MM.1S (cell line): ENCODE measurements around the gene NOP14.
"Not testable (repeated sequence)": the region's sequence is repeated elsewhere in the genome, so short reads cannot be mapped to it uniquely, and the experiment has no call there.

Experiments
- DNase-seq: peaks from one replicate; pipeline ENCODE4 v3.0.0-alpha.2; 2015
- H2AFZ ChIP-seq: fragments of 300-600 bp; sonication (generic); 2 replicates; pipeline ENCODE4 v1.6.0; 2016; ENCODE audit warnings: antibody characterized with exemption, low read length
- H3F3A ChIP-seq: fragments of 300-600 bp; sonication (generic); 2 replicates; pipeline ENCODE4 v1.6.1; 2016; ENCODE audit warnings: mild to moderate bottlenecking, antibody characterized with exemption, low read length, moderate library complexity, mixed read lengths; ENCODE audit not compliant: insufficient read depth
- H3K27ac ChIP-seq: fragments of 300-600 bp; sonication (generic); 2 replicates; pipeline ENCODE4 v1.5.1; 2016; ENCODE audit warnings: mild to moderate bottlenecking, low read length
- H3K27me3 ChIP-seq: fragments of 300-600 bp; sonication (generic); replicated peaks from 2 replicates; pipeline ENCODE4 v1.6.0; 2016; ENCODE audit warnings: low read length; ENCODE audit not compliant: insufficient read depth
- H3K36me3 ChIP-seq: fragments of 300-600 bp; sonication (generic); replicated peaks from 2 replicates; pipeline ENCODE4 v1.6.1; 2016; ENCODE audit warnings: mild to moderate bottlenecking, low read length, mixed read lengths; ENCODE audit not compliant: insufficient read depth
- H3K4me1 ChIP-seq: fragments of 300-600 bp; sonication (generic); 2 replicates; pipeline ENCODE4 v1.6.1; 2016; ENCODE audit warnings: low read length, mixed read lengths
- H3K4me2 ChIP-seq: fragments of 300-600 bp; sonication (generic); 2 replicates; pipeline ENCODE4 v1.6.0; 2016; ENCODE audit warnings: low read depth, low read length
- H3K4me3 ChIP-seq: fragments of 300-600 bp; sonication (generic); 2 replicates; pipeline ENCODE4 v1.5.1; 2016; ENCODE audit warnings: low read length, mixed read lengths
- H3K79me2 ChIP-seq: fragments of 300-600 bp; sonication (generic); 2 replicates; pipeline ENCODE4 v1.6.1; 2016; ENCODE audit warnings: mixed run types, low read length, mixed read lengths
- H3K9ac ChIP-seq: fragments of 300-600 bp; sonication (generic); 2 replicates; pipeline ENCODE4 v1.6.1; 2016; ENCODE audit warnings: low read length, mixed read lengths
- H3K9me2 ChIP-seq: fragments of 300-600 bp; sonication (generic); replicated peaks from 2 replicates; pipeline ENCODE4 v1.6.1; 2016; ENCODE audit warnings: mild to moderate bottlenecking, low read length, mixed read lengths; ENCODE audit not compliant: insufficient read depth
- H3K9me3 ChIP-seq: fragments of 300-600 bp; sonication (generic); replicated peaks from 2 replicates; pipeline ENCODE4 v1.6.1; 2016; ENCODE audit warnings: mild to moderate bottlenecking, low read length, mixed read lengths; ENCODE audit not compliant: insufficient read depth
- H4K20me1 ChIP-seq: fragments of 300-600 bp; sonication (generic); 2 replicates; pipeline ENCODE4 v1.6.1; 2016; ENCODE audit warnings: mild to moderate bottlenecking, low read length, moderate library complexity, mixed read lengths; ENCODE audit not compliant: insufficient read depth
- EZH2 ChIP-seq: fragments of 300-600 bp; sonication (generic); optimal IDR thresholded peaks from 2 replicates; pipeline ENCODE3; 2017; ENCODE audit warnings: low read depth, mild to moderate bottlenecking, antibody characterized with exemption, low read length, mixed read lengths
- EZH2phosphoT487 ChIP-seq: fragments of 300-600 bp; sonication (generic); IDR thresholded peaks from 2 replicates; pipeline ENCODE4 v1.6.1; 2018; ENCODE audit warnings: antibody characterized with exemption, low read length
- TF ChIP-seq, protein P1 (sequence below): fragments of 300-600 bp; sonication (generic); IDR thresholded peaks from 2 replicates; pipeline ENCODE4 v1.5.1; 2016; ENCODE audit warnings: antibody characterized with exemption, low read length, mixed read lengths

Gene NOP14

DNA sequence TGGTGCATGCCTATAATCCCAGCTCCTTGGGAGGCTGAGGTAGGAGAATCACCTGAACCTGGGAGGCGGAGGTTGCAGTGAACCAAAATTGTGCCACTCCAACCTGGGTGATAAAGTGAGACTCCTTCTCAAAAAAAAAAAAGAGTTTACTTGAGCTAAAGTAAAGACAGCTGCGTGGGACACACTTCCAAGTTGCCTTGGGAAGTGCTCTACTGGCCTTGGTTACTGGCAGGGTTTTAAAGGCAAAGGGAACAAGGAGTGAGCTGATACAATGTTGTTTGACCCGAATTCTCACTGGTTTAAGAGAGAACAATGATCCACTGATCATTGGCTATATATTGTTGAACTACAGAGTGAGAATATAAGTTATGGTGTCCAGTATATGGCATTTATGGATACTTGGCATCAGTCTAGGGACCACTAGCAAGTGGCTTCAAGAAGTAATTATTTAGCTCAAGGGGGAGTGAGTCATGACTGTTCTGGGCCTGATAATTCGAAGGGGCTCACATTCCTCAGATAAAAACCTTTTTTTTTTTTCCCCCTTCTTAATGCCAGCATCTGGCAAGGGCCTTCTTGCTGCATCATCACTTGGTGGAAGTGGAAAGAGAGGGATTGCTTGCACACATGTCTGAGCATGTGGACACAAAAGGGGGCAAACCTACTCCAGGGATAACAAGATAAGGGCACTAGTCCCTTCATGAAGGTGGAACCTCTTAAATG is 32.5 kb upstream of the NOP14 start:
- no peaks in the 10 kb centered on the region for H3K27me3 ChIP-seq
- no peaks in the 10 kb centered on the region for H3K79me2 ChIP-seq
- no peaks in the 10 kb centered on the region for H3K4me1 ChIP-seq
- H3K9ac ChIP-seq, result no peak overlapping the region
- no peak overlapping the region for H2AFZ ChIP-seq
- H3K9me3 ChIP-seq, result no peaks in the 10 kb centered on the region
- no peaks in the 10 kb centered on the region for H4K20me1 ChIP-seq
- no peaks in the 10 kb centered on the region for H3F3A ChIP-seq
- H3K9me2 ChIP-seq, result no peaks in the 10 kb centered on the region
- H3K36me3 ChIP-seq, result no peaks in the 10 kb centered on the region
- TF ChIP-seq EZH2phosphoT487 (no peak), EZH2 (no peak)
- TF ChIP-seq, protein P1, sequence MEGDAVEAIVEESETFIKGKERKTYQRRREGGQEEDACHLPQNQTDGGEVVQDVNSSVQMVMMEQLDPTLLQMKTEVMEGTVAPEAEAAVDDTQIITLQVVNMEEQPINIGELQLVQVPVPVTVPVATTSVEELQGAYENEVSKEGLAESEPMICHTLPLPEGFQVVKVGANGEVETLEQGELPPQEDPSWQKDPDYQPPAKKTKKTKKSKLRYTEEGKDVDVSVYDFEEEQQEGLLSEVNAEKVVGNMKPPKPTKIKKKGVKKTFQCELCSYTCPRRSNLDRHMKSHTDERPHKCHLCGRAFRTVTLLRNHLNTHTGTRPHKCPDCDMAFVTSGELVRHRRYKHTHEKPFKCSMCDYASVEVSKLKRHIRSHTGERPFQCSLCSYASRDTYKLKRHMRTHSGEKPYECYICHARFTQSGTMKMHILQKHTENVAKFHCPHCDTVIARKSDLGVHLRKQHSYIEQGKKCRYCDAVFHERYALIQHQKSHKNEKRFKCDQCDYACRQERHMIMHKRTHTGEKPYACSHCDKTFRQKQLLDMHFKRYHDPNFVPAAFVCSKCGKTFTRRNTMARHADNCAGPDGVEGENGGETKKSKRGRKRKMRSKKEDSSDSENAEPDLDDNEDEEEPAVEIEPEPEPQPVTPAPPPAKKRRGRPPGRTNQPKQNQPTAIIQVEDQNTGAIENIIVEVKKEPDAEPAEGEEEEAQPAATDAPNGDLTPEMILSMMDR, result no peak
- no peak overlapping the region for H3K27ac ChIP-seq
- DNase-seq, result no peak
- no peak overlapping the region for H3K4me2 ChIP-seq
- no peak overlapping the region for H3K4me3 ChIP-seq

DNA sequence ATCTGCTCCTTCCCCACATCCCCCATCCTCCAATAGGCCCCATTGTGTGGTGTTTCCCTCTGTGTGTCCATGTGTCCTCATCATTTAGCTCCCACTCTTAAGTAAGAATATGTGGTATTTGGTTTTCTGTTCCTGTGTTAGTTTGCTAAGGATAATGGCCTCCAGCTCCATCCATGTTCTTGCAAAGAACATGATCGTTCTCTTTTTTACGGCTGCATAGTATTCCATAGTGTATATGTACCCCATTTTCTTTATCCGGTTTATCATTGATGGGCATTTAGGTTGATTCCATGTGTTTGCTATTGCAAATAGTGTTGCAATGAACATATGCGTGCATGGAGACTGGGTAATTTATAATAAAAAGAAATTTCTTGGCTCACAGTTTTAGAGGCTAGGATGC is 31.7 kb upstream of the NOP14 start:
- Histone ChIP-seq H3K27me3 (no peaks in the 10 kb centered on the region), H4K20me1 (no peaks in the 10 kb centered on the region), H3F3A (no peaks in the 10 kb centered on the region), H3K9me3 (no peaks in the 10 kb centered on the region), H3K4me1 (no peaks in the 10 kb centered on the region), H3K9me2 (no peaks in the 10 kb centered on the region), H2AFZ (no peak overlapping the region), H3K9ac (no peak overlapping the region), H3K4me2 (no peak overlapping the region), H3K79me2 (no peaks in the 10 kb centered on the region), H3K4me3 (no peak overlapping the region), H3K36me3 (no peaks in the 10 kb centered on the region), H3K27ac (no peak overlapping the region)
- no peak for DNase-seq
- TF ChIP-seq, protein P1, result no peak
- TF ChIP-seq EZH2 (no peak), EZH2phosphoT487 (no peak)

DNA sequence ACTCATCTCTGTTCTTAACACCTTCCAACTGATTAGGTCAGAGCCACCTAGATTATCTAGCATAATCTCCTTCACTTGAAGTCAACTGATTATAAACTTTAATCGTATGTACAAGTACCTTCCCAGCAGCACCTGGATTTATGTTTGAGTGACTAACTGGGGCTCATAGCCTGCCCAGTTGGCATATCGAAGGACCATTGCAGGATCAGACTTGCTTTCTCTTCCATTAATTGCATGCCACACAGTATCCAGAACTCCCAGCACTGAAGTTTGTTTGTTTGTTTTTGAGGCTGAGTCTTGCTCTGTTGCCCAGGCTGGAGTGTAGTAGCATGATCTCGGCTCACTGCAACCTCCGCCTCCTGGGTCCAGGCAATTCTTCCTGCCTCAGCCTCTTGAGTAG is 28.0 kb upstream of the NOP14 start:
- no peak for TF ChIP-seq EZH2
- TF ChIP-seq EZH2phosphoT487, result no peak
- TF ChIP-seq, protein P1, result no peak
- H3K27ac ChIP-seq, result no peak overlapping the region
- H3K9me3 ChIP-seq, result no peaks in the 10 kb centered on the region
- no peaks in the 10 kb centered on the region for H3K9me2 ChIP-seq
- H3F3A ChIP-seq, result no peaks in the 10 kb centered on the region
- no peak overlapping the region for H3K4me3 ChIP-seq
- no peaks in the 10 kb centered on the region for H3K36me3 ChIP-seq
- DNase-seq, result no peak
- no peaks in the 10 kb centered on the region for H3K79me2 ChIP-seq
- H3K4me1 ChIP-seq, result no peaks in the 10 kb centered on the region
- H2AFZ ChIP-seq, result no peak overlapping the region
- no peak overlapping the region for H3K9ac ChIP-seq
- H3K27me3 ChIP-seq, result no peaks in the 10 kb centered on the region
- H3K4me2 ChIP-seq, result no peak overlapping the region
- H4K20me1 ChIP-seq, result no peaks in the 10 kb centered on the region

DNA sequence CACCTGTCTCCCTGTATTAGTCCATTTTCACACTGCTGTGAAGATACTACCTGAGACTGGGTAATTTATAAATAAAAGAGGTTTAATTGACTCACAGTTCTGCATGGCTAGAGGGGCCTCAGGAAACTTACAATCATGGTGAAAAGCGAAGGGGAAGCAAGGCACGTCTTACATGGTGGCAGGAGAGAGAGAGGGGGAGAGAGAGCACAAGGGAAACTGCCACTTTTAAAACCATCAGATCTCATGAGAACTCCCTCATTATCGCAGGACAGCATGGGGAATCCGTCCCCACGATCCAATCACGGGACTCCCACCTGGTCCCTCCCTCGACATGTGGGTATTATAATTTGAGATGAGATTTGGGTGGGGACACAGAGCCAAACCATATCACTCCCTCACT is 20.5 kb upstream of the NOP14 start:
- H3F3A ChIP-seq, H3K27me3 ChIP-seq, H3K4me2 ChIP-seq, H3K79me2 ChIP-seq, H3K4me3 ChIP-seq, H3K9ac ChIP-seq, H3K36me3 ChIP-seq, H3K9me2 ChIP-seq, H2AFZ ChIP-seq, H3K27ac ChIP-seq, H3K4me1 ChIP-seq, H3K9me3 ChIP-seq, DNase-seq, H4K20me1 ChIP-seq: not testable (repeated sequence)
